Neuronal stem cell (in vitro differentiated cells): ENCODE results near the gene MAPK8IP2.

Experiments used
- DNase-seq: peaks from one replicate; pipeline ENCODE4 v3.0.0-alpha.2; 2013; ENCODE audit warnings: low spot score
- H2AFZ ChIP-seq: one replicate; pipeline ENCODE4 v1.6.1; 2013; ENCODE audit warnings: mild to moderate bottlenecking, low read length, inconsistent platforms
- H2AK5ac ChIP-seq: 2 replicates; pipeline ENCODE4 v1.6.1; 2013; ENCODE audit warnings: low read depth, mild to moderate bottlenecking, inconsistent platforms, low read length, moderate library complexity, mixed read lengths
- H2BK120ac ChIP-seq: 2 replicates; pipeline ENCODE4 v1.6.1; 2013; ENCODE audit warnings: low read depth, mild to moderate bottlenecking, inconsistent platforms, low read length, moderate library complexity, mixed read lengths
- H2BK12ac ChIP-seq: one replicate; pipeline ENCODE4 v1.6.1; 2013; ENCODE audit warnings: low read length, inconsistent platforms
- H2BK15ac ChIP-seq: 2 replicates; pipeline ENCODE4 v1.6.1; 2013; ENCODE audit warnings: mild to moderate bottlenecking, low read length, inconsistent platforms, mixed read lengths
- H2BK5ac ChIP-seq: one replicate; pipeline ENCODE4 v1.6.1; 2013; ENCODE audit warnings: inconsistent platforms, mild to moderate bottlenecking, low read length, moderate library complexity
- H3K14ac ChIP-seq: one replicate; pipeline ENCODE4 v1.6.1; 2013; ENCODE audit warnings: low read length, inconsistent platforms
- H3K18ac ChIP-seq: 2 replicates; pipeline ENCODE4 v1.6.1; 2013; ENCODE audit warnings: low read length, inconsistent platforms
- H3K23ac ChIP-seq: 2 replicates; pipeline ENCODE4 v1.6.1; 2013; ENCODE audit warnings: low read depth, mild to moderate bottlenecking, mixed read lengths, low read length, inconsistent platforms; ENCODE audit not compliant: poor library complexity
- H3K27ac ChIP-seq: replicated peaks from 3 replicates; pipeline ENCODE4 v1.5.1; 2013; ENCODE audit warnings: low read length, inconsistent platforms
- H3K27me3 ChIP-seq, 3 experiments: 2 replicates each; pipeline ENCODE4 v1.6.1; 2013; ENCODE audit warnings: low read length in 3 of 3, mild to moderate bottlenecking in 2 of 3, inconsistent platforms in 1 of 3, low read depth in 1 of 3, mixed read lengths in 1 of 3, moderate library complexity in 1 of 3; ENCODE audit not compliant: control insufficient read depth in 3 of 3, insufficient read depth in 3 of 3
- H3K36me3 ChIP-seq, 2 donors: replicated peaks in 1 of 2; 2 replicates each; pipeline ENCODE4 v1.6.1; 2013; ENCODE audit warnings: low read length in 2 of 2; ENCODE audit not compliant: control insufficient read depth in 2 of 2, insufficient read depth in 2 of 2
- H3K4ac ChIP-seq: 2 replicates; pipeline ENCODE4 v1.6.1; 2013; ENCODE audit warnings: inconsistent platforms, mild to moderate bottlenecking, low read length, moderate library complexity
- H3K4me1 ChIP-seq, 2 donors: 1 replicate in 1 of 2; 2 replicates in 1 of 2; pipeline ENCODE4 v1.6.1; 2013; ENCODE audit warnings: low read length in 2 of 2, low read depth in 1 of 2; ENCODE audit not compliant: control insufficient read depth in 2 of 2, insufficient read depth in 1 of 2
- H3K4me2 ChIP-seq: one replicate; pipeline ENCODE4 v1.6.1; 2013; ENCODE audit warnings: mild to moderate bottlenecking, low read length, inconsistent platforms; ENCODE audit not compliant: insufficient read depth, poor library complexity, severe bottlenecking
- H3K4me3 ChIP-seq, 2 donors: 2 replicates each; pipeline ENCODE4 v1.5.1; 2013; ENCODE audit warnings: low read length in 2 of 2, mild to moderate bottlenecking in 2 of 2, inconsistent platforms in 1 of 2, moderate library complexity in 1 of 2
- H3K79me1 ChIP-seq: one replicate; pipeline ENCODE4 v1.6.1; 2013; ENCODE audit warnings: low read depth, mild to moderate bottlenecking, inconsistent platforms, low read length, moderate library complexity
- H3K9ac ChIP-seq: one replicate; pipeline ENCODE4 v1.6.1; 2013; ENCODE audit warnings: mild to moderate bottlenecking, low read depth, low read length, inconsistent platforms; ENCODE audit not compliant: poor library complexity
- H3K9me3 ChIP-seq, 2 donors: replicated peaks in 1 of 2; 2 replicates each; pipeline versions ENCODE3 to v1.6.1; 2013; ENCODE audit warnings: low read length in 2 of 2, mild to moderate bottlenecking in 2 of 2, inconsistent platforms in 1 of 2, low read depth in 1 of 2, mixed read lengths in 1 of 2, moderate library complexity in 1 of 2; ENCODE audit not compliant: control insufficient read depth in 2 of 2, insufficient read depth in 1 of 2
- H4K8ac ChIP-seq: one replicate; pipeline ENCODE4 v1.6.1; 2013; ENCODE audit warnings: low read depth, mild to moderate bottlenecking, inconsistent platforms, low read length, moderate library complexity
- H4K91ac ChIP-seq: one replicate; pipeline ENCODE4 v1.6.1; 2013; ENCODE audit warnings: low read length, low read depth, mild to moderate bottlenecking, inconsistent platforms; ENCODE audit not compliant: poor library complexity
- WGBS, 2 donors: extraction: QIAGEN DNeasy Blood & Tissue Kit; methylation state at CpG; one replicate each; pipeline ENCODE4 v1.1.7; 2013; ENCODE audit warnings: missing lambda C conversion rate in 2 of 2, mixed read lengths in 1 of 2; ENCODE audit not compliant: insufficient read length in 2 of 2, insufficient replicate concordance in 1 of 2; ENCODE audit errors: extremely low coverage in 2 of 2; 5-methylcytosine and 5-hydroxymethylcytosine counted together

The MAPK8IP2 gene

GRCh38 chr22:50582493-50583293 lies 17.9 kb upstream of the MAPK8IP2 start, which contains the start of gene CHKB:
Gene CHKB (minus strand): TSS chr22:50582849. CDS start chr22:50582781, 68 bp downstream.
- H2BK120ac ChIP-seq, result peak within 1 kb of the TSS; percentile 16
- peaks cover 5% of the 10 kb centered on the region in 2 donors for H3K4me1 ChIP-seq
- peaks cover 14 to 31% of the 10 kb centered on the region in 2 donors for H3K36me3 ChIP-seq
- peak within 1 kb of the TSS; percentile 30 for H3K23ac ChIP-seq
- peak within 1 kb of the TSS; percentile 86 to 93 for H3K4me3 ChIP-seq
- no peaks in the 10 kb centered on the region for H3K27me3 ChIP-seq
- WGBS, 2 donors, result no CpG with 5 or more reads among the region's 96 CpGs
- no peak within 1 kb of the TSS for H3K14ac ChIP-seq
- H4K91ac ChIP-seq, result peak within 1 kb of the TSS; percentile 68
- peak within 1 kb of the TSS; percentile 92 for H3K4me2 ChIP-seq
- no peaks in the 10 kb centered on the region for H3K9me3 ChIP-seq
- peak within 1 kb of the TSS; percentile 56 for H2BK5ac ChIP-seq
- peak within 1 kb of the TSS; percentile 97 for H3K18ac ChIP-seq
- peak within 1 kb of the TSS; percentile 99 for H2AFZ ChIP-seq
- H3K79me1 ChIP-seq, result peaks cover 4% of the 10 kb centered on the region
- H2BK12ac ChIP-seq, result peak within 1 kb of the TSS; percentile 64
- peak within 1 kb of the TSS; percentile 93 for H3K9ac ChIP-seq
- H3K4ac ChIP-seq, result peak within 1 kb of the TSS; percentile 10
- H4K8ac ChIP-seq, result peak within 1 kb of the TSS; percentile 52
- peak within 1 kb of the TSS; percentile 98 for H3K27ac ChIP-seq
- peak within 1 kb of the TSS; percentile 90 for H2AK5ac ChIP-seq
- no peak within 1 kb of the TSS for H2BK15ac ChIP-seq
- peak; percentile 99 for DNase-seq

DNA sequence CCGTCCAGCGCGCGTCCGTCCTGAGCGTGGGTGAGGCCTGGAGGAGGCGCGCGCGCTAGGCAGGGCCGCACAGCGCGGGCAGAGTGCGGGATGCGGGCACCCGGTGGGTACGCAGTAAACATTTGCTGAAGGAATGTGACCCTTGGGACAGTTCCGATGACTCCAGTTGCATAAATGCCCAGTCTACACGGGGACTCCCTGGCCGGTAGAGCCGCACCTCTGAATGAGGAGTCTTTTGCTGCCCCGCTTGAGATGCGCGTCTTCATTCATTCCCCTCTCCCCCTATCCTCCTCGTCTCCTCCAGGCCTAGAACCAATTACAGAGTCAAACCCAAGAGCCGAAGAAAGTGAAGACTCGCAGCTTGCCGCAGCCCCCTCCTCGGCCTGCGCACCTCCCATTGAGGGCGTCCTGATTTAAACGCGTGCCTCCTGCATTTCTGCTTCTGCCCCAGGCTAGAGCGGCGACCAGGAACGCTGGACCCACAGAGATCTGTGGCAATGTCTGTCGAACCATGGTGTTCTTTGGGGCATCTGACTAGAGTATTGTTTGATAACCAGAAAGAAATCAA lies 17.2 kb upstream of the MAPK8IP2 start:
- peak overlapping the region; percentile 82 for H3K18ac ChIP-seq
- peaks cover 4% of the 10 kb centered on the region for H3K79me1 ChIP-seq
- no peak overlapping the region for H4K8ac ChIP-seq
- peaks cover 5% of the 10 kb centered on the region in 2 donors for H3K4me1 ChIP-seq
- H3K9ac ChIP-seq, result peak overlapping the region; percentile 65
- H2BK12ac ChIP-seq, result no peak overlapping the region
- no peaks in the 10 kb centered on the region for H3K27me3 ChIP-seq
- H3K9me3 ChIP-seq, result no peaks in the 10 kb centered on the region
- WGBS, 2 donors, result no CpG with 5 or more reads among the region's 37 CpGs
- peak overlapping the region; percentile 86 to 93 for H3K4me3 ChIP-seq
- H2BK5ac ChIP-seq, result no peak overlapping the region
- DNase-seq, result no peak
- peak overlapping the region; percentile 1 for H2AK5ac ChIP-seq
- H3K23ac ChIP-seq, result no peak overlapping the region
- no peak overlapping the region for H4K91ac ChIP-seq
- peak overlapping the region; percentile 92 for H3K4me2 ChIP-seq
- no peak overlapping the region for H3K14ac ChIP-seq
- H3K36me3 ChIP-seq, result peaks cover 14 to 29% of the 10 kb centered on the region in 2 donors
- H3K4ac ChIP-seq, result no peak overlapping the region
- peak overlapping the region; percentile 91 for H2AFZ ChIP-seq
- peak overlapping the region; percentile 13 for H3K27ac ChIP-seq
- H2BK15ac ChIP-seq, result no peak overlapping the region
- H2BK120ac ChIP-seq, result no peak overlapping the region

DNA sequence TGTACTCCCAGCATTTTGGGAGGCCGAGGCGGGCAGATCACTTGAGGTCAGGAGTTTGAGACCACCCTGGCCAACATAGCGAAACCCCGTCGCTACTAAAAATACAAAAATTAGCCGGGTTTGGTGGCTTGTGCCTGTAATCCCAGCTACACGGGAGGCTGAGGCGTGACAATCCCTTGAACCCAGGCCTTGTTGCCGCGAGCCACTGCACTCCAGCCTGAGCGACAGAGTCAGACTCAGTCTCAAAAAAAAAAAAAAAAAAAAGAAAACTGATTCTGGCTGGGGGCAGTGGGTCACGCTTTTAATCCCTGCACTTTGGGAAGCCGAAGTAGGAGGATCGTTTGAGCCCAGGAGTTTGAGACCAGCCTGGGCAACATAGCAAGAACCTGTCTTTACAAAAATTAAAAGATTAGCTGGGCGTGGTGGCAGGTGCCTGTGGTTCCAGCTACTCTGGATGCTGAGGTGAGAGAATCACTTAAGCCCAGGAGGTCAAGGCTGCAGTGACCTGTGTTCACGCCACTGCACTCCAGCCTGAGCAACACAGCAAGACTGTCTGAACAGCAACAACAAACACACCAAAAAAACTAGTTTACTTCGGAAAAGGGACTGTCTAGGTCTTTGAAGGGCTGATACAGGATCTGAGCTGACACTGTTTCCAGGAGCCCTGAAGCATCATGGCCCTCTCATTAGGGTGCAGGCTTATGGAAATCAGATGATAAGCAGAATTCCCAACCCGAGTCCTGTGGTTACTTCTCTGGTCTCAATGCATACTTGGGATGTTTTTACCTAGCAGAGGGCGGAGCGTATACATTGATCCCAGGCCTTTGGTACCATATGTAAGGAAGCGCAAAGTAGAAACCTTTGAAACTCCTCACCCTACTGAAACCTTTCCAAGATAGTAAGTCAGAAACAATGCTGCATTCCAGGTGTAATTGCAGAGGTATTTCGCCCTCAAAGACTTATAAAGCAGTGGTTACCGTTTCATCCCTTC lies 16.2 kb upstream of the MAPK8IP2 start:
- Histone ChIP-seq H4K91ac (no peak overlapping the region), H3K27ac (no peak overlapping the region), H2BK15ac (no peak overlapping the region), H3K14ac (no peak overlapping the region), H2BK120ac (no peak overlapping the region), H3K9ac (no peak overlapping the region), H3K18ac (no peak overlapping the region), H2BK12ac (no peak overlapping the region), H3K23ac (no peak overlapping the region), H3K79me1 (peaks cover 4% of the 10 kb centered on the region), H3K4me1 (peaks cover 5% of the 10 kb centered on the region in 2 donors), H4K8ac (no peak overlapping the region), H3K9me3 (no peaks in the 10 kb centered on the region), H3K36me3 (peaks cover 10 to 18% of the 10 kb centered on the region in 2 donors), H3K27me3 (no peaks in the 10 kb centered on the region), H2BK5ac (no peak overlapping the region), H3K4ac (no peak overlapping the region), H3K4me2 (no peak overlapping the region), H2AFZ (no peak overlapping the region), H2AK5ac (no peak overlapping the region), H3K4me3 (peak overlapping the region in 1 of 2 donors; percentile 93)
- DNase-seq, result no peak
- no CpG with 5 or more reads among the region's 23 CpGs for WGBS, 2 donors
